NK-92 (cell line): ENCODE results near the gene TTC28.
"Not testable (repeated sequence)": the region's sequence is repeated elsewhere in the genome, so short reads cannot be mapped to it uniquely, and the experiment has no call there.

ENCODE experiments used
- DNase-seq: peaks from one replicate; lab custom pipeline; 2025; ENCODE audit not compliant: unreplicated experiment; lab: John Stamatoyannopoulos, UW

Gene TTC28

GRCh38 chr22:28563636-28564035, 116.0 kb downstream of the TTC28 start:
- no peak for DNase-seq

DNA sequence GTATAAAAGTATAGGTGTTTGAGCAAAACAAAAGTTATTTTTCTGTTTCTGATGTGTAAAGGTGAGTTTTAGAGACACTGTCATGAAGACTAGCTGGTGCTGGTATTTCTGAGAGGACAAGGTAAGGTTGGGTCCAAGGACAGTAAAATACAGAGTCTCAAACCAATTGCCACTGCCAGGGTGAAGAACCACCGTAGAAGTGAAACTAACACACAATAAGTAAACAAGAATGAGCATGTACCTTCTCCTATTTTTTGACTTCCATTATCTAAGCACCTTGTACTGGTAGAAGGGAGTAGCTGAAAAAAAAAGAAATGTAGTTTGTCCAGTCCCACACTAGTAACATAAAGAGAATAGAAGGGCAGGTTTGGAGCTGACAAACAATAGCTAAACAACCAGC, 117.3 kb downstream of the TTC28 start:
- DNase-seq, result no peak

GRCh38 chr22:28560743-28561101, 118.9 kb downstream of the TTC28 start:
- not testable (repeated sequence) for DNase-seq

GRCh38 chr22:28560046-28560742, 119.4 kb downstream of the TTC28 start:
- DNase-seq, result no peak

- no peak for DNase-seq
These were observed 122.5 kb downstream of the TTC28 start for GRCh38 chr22:28557184-28557583.

- DNase-seq, result not testable (repeated sequence)
These were observed 126.4 kb downstream of the TTC28 start for GRCh38 chr22:28553108-28553866.

DNA sequence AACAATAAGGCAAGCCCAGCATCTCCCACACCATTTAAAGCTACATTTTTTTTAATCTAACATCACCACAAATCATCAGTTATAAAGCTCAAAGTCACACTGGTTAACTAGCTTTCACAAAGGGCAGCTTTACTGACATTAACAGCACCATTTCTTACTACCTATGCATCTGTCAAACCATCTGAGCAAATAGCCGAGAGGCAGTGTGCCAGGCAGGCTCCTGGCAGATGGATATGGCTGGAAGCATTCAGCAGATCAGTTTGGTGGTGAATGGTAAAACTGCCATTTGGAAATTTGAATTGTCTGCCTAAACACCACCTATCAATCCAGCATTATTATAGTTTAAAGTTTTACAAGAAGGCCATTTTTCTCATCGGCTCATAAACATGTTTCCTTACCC, 131.2 kb downstream of the TTC28 start:
- DNase-seq, result no peak

DNA sequence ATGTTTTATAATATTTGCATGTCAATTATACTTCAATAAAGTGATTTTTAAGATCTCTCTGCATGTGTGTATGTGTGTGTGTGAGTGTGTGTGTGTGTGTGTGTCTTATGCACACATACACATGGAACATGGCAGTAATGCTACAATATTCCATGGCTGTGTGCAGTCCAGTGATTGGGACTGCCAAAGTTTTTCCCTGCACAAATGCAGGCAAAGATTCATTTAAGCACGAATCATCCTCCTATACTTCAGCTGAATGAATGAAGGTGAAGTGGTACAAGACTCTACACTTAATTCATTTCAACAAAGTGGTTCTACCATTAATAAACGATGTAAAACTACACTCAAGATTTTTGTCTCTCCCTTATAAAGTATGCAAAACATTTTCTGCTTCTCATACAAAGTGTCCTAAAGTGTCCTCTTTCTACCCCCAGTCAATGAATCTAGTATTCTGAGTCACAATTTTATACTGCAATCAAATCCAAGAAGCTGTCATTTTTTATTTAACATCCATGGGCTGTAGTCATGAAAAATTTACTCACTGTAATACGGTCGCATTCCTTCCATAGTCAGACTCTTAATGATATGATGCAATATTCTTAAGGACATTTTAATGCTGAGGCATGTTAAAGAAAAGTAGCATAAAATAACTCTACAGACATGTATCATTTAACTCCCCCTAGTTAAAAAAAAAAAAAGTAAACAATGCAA, 132.4 kb downstream of the TTC28 start:
- DNase-seq, result no peak

GRCh38 chr22:28544431-28544868, 135.2 kb downstream of the TTC28 start:
- DNase-seq, result no peak

DNA sequence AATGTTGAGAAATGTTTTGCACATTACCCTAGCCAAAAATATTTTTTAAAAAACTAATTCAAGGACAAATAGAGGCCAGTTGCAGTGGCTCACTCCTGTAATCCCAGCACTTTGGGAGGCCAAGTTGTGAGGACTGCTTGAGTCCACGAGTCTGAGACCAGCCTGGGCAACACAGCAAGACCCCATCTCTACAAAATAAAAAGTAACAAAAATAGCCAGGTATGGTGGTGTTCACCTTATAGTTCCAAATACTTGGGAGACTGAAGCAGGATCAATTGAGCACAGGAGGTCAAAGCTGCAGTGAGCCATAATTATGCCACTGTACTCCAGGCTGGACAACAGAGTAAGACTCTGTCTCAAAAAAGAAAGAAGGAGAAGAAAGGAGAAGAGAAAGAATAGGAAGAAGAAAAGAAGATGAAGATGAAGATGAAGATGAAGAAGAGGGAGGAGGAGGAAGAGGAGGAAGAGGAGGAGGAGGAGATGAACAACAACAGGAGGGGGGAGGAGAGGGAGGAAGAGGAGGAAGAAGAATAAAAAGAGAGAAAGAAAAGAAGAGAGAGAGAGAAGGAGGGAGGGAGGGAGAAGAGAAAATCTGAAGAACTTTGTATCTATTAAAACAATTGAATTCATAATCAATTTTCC, 136.5 kb downstream of the TTC28 start:
- DNase-seq, result no peak

GRCh38 chr22:28541137-28541536, 138.5 kb downstream of the TTC28 start:
- no peak for DNase-seq

- no peak for DNase-seq
These were observed 140.7 kb downstream of the TTC28 start for GRCh38 chr22:28538922-28539321.

DNA sequence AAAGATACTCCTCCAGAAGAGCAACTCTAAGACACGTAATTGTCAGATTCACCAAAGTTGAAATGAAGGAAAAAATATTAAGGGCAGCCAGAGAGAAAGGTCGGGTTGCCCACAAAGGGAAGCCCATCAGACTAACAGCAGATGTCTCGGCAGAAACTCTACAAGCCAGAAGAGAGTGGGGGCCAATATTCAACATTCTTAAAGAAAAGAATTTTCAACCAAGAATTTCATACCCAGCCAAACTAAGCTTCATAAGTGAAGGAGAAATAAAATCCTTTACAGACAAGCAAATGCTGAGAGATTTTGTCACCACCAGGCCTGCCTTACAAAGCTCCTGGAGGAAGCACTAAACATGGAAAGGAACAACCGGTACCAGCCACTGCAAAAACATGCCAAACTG, 149.1 kb downstream of the TTC28 start:
- not testable (repeated sequence) for DNase-seq

DNA sequence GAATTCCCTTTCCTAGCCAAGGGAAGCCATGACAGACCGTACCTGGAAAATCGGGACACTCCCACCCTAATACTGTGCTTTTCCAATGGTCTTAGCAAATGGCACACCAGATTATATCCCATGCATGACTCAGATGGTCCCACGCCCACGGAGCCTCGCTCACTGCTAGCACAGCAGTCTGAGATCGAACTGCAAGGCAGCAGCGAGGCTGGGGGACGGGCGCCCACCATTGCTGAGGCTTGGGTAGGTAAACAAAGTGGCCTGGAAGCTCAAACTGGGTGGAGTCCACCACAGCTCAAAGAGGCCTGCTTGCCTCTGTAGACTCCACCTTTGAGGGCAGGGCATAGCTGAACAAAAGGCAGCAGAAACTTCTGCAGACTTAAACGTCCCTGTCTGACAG, 150.5 kb downstream of the TTC28 start:
- DNase-seq, result not testable (repeated sequence)

- DNase-seq, result no peak
These were observed 158.2 kb downstream of the TTC28 start for GRCh38 chr22:28521451-28521850.

DNA sequence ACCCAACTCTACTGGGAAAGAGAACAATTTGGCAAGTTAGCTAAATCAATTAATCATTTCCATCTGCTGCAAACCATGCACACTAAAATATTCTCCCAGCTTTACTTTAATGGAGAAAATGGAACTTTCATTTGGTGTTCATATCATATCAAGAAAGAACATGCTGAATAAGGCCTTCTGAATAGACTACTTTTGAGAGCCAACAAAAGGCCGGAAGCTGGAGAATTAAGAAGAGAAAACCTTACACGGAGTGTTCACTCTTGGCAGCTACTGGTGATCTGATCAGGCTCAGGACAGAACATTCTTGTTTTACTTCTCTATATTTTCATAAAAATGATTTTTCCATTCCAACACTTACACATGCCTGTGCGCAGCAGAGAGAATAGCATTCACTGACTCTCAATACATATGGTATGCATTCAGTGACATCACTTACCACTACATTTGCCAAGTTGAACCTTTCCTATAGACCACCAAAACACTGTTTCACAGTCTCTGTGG, 165.3 kb downstream of the TTC28 start:
- DNase-seq, result no peak

DNA sequence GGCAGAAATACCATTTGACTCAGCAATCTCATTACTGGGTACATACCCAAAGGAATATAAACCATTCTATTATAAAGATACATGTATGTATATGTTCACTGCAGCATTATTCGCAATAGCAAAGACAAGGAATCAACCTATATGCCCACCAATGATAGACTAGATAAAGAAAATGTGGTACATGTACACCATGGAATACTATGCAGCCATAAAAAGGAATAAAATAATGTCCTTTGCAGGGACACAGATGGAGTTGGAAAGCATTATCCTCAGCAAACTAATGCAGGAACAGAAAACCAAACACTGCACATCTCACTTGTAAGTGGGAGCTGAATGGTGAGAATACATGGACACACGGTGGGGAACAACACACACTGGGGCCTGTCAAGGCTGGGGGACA, 167.3 kb downstream of the TTC28 start:
- not testable (repeated sequence) for DNase-seq

GRCh38 chr22:28507896-28508295, 171.7 kb downstream of the TTC28 start:
- DNase-seq, result no peak

DNA sequence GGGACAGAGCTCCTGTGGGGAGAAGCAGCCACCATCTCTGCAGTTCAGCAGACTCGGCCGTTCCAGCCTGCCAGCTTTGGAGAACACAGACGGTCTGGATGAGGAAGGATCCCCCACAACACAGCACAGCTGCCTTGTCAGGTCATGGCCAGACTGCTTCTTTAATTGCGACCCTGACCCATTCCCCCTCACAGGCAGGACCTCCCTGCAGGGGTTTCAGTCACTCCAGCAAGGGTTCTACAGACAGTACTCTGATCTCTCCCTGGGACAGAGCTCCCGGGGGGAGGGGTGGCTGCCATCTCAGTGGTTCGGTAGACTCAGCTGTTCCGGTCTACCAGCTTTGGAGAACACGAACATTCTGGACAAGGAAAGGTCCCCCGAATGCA, 173.5 kb downstream of the TTC28 start:
- DNase-seq, result no peak

- DNase-seq, result no peak
These were observed 174.1 kb downstream of the TTC28 start for GRCh38 chr22:28505416-28506149.

GRCh38 chr22:28500006-28500405, 179.6 kb downstream of the TTC28 start:
- no peak for DNase-seq
